Memory B cell (primary cell): Measurements from ENCODE around the gene LHX3.

Experiments used
- ATAC-seq: fragments of 150-1000 bp; cut with Tn5 transposase; 2 replicates; pipeline ENCODE4 v1.10.0; 2021; ENCODE audit warnings: low read depth, mild to moderate bottlenecking, moderate library complexity
- DNase-seq, 2 donors: peaks; one replicate each; pipeline ENCODE4 v3.0.0; 2022; ENCODE audit warnings: low spot score in 2 of 2
- H3K27ac Mint-ChIP-seq: one replicate; pipeline ENCODE4 v1.8.0; 2022; ENCODE audit warnings: mild to moderate bottlenecking, moderate library complexity, mixed read lengths
- H3K27me3 Mint-ChIP-seq: one replicate; pipeline ENCODE4 v1.8.0; 2022; ENCODE audit warnings: mixed read lengths
- H3K36me3 Mint-ChIP-seq: one replicate; pipeline ENCODE4 v1.8.0; 2022; ENCODE audit warnings: mild to moderate bottlenecking, mixed read lengths
- H3K4me1 Mint-ChIP-seq: one replicate; pipeline ENCODE4 v1.8.0; 2022; ENCODE audit warnings: mixed read lengths
- H3K4me3 Mint-ChIP-seq: one replicate; pipeline ENCODE4 v1.8.0; 2022; ENCODE audit warnings: mild to moderate bottlenecking, moderate library complexity, mixed read lengths
- H3K9me3 Mint-ChIP-seq: one replicate; pipeline ENCODE4 v1.8.0; 2022; ENCODE audit warnings: mixed read lengths

The LHX3 gene

GRCh38 chr9:136245219-136246150 is 40.6 kb upstream of the LHX3 start, which contains the start of gene QSOX2:
QSOX2 (minus strand) TSS chr9:136245812; CDS start chr9:136245803, 9 bp downstream.
- Mint-ChIP-seq H3K4me1 (peaks cover 33% of the 10 kb centered on the region), H3K27me3 (no peaks in the 10 kb centered on the region), H3K36me3 (peaks cover 10% of the 10 kb centered on the region), H3K4me3 (peak within 1 kb of the TSS; percentile 97), H3K9me3 (no peaks in the 10 kb centered on the region), H3K27ac (peak within 1 kb of the TSS; percentile 90)
- ATAC-seq: peak; percentile 73
- peak; percentile 75 to 80 for DNase-seq

GRCh38 chr9:136244969-136245218 is 40.0 kb upstream of the LHX3 start:
- no peaks in the 10 kb centered on the region for H3K27me3 Mint-ChIP-seq
- no peak for DNase-seq
- peaks cover 35% of the 10 kb centered on the region for H3K4me1 Mint-ChIP-seq
- H3K4me3 Mint-ChIP-seq: peak overlapping the region; percentile 97
- H3K36me3 Mint-ChIP-seq: peaks cover 10% of the 10 kb centered on the region
- H3K9me3 Mint-ChIP-seq: no peaks in the 10 kb centered on the region
- peak overlapping the region; percentile 90 for H3K27ac Mint-ChIP-seq
- ATAC-seq: no peak

- Mint-ChIP-seq H3K4me1 (peaks cover 40% of the 10 kb centered on the region), H3K36me3 (peaks cover 10% of the 10 kb centered on the region)
These were observed 39.4 kb upstream of the LHX3 start for GRCh38 chr9:136244122-136244968.

GRCh38 chr9:136243631-136244030 is 38.7 kb upstream of the LHX3 start:
- peaks cover 10% of the 10 kb centered on the region for H3K36me3 Mint-ChIP-seq
- no peak for ATAC-seq
- H3K27ac Mint-ChIP-seq: peak overlapping the region; percentile 90
- peak overlapping the region; percentile 97 for H3K4me3 Mint-ChIP-seq
- H3K4me1 Mint-ChIP-seq: peaks cover 46% of the 10 kb centered on the region
- H3K27me3 Mint-ChIP-seq: no peaks in the 10 kb centered on the region
- H3K9me3 Mint-ChIP-seq: no peaks in the 10 kb centered on the region
- no peak for DNase-seq

More at GRCh38 chr9:136244122-136244968, 39.4 kb upstream of the LHX3 start:
- peak; percentile 37 to 49 for DNase-seq
- peak overlapping the region; percentile 90 for H3K27ac Mint-ChIP-seq
- ATAC-seq: peak; percentile 53
- H3K9me3 Mint-ChIP-seq: no peaks in the 10 kb centered on the region
- no peaks in the 10 kb centered on the region for H3K27me3 Mint-ChIP-seq
- peak overlapping the region; percentile 97 for H3K4me3 Mint-ChIP-seq

- Mint-ChIP-seq H3K9me3 (no peaks in the 10 kb centered on the region), H3K4me3 (peak overlapping the region; percentile 97), H3K27me3 (no peaks in the 10 kb centered on the region), H3K36me3 (peaks cover 10% of the 10 kb centered on the region), H3K27ac (peak overlapping the region; percentile 90), H3K4me1 (peaks cover 52% of the 10 kb centered on the region)
- no peak for DNase-seq
- no peak for ATAC-seq
These were observed 38.1 kb upstream of the LHX3 start for GRCh38 chr9:136242918-136243525.

- H3K27me3 Mint-ChIP-seq: no peaks in the 10 kb centered on the region
- DNase-seq (no peak), ATAC-seq (no peak)
- H3K4me1 Mint-ChIP-seq: peaks cover 57% of the 10 kb centered on the region
- peak overlapping the region; percentile 66 for H3K4me3 Mint-ChIP-seq
- peak overlapping the region; percentile 20 for H3K27ac Mint-ChIP-seq
- peaks cover 10% of the 10 kb centered on the region for H3K36me3 Mint-ChIP-seq
- no peaks in the 10 kb centered on the region for H3K9me3 Mint-ChIP-seq
These were observed 37.3 kb upstream of the LHX3 start for GRCh38 chr9:136242248-136242647.

- Mint-ChIP-seq H3K27ac (peak overlapping the region; percentile 20), H3K36me3 (peaks cover 10% of the 10 kb centered on the region), H3K9me3 (no peaks in the 10 kb centered on the region), H3K4me3 (peak overlapping the region; percentile 66), H3K27me3 (no peaks in the 10 kb centered on the region), H3K4me1 (peaks cover 57% of the 10 kb centered on the region)
- no peak for DNase-seq
- ATAC-seq: no peak
These were observed 36.6 kb upstream of the LHX3 start for GRCh38 chr9:136241542-136241941.

GRCh38 chr9:136240941-136241340 is 36.0 kb upstream of the LHX3 start:
- peaks cover 57% of the 10 kb centered on the region for H3K4me1 Mint-ChIP-seq
- no peaks in the 10 kb centered on the region for H3K9me3 Mint-ChIP-seq
- no peaks in the 10 kb centered on the region for H3K27me3 Mint-ChIP-seq
- H3K36me3 Mint-ChIP-seq: peaks cover 10% of the 10 kb centered on the region
- DNase-seq: no peak
- H3K4me3 Mint-ChIP-seq: peak overlapping the region; percentile 66
- peak overlapping the region; percentile 20 for H3K27ac Mint-ChIP-seq
- no peak for ATAC-seq

- Mint-ChIP-seq H3K4me1 (peaks cover 63% of the 10 kb centered on the region), H3K36me3 (peaks cover 13% of the 10 kb centered on the region), H3K4me3 (peak overlapping the region; percentile 75), H3K27ac (peak overlapping the region; percentile 88), H3K9me3 (no peaks in the 10 kb centered on the region), H3K27me3 (no peaks in the 10 kb centered on the region)
- DNase-seq: peak; percentile 56 to 73
- ATAC-seq: peak; percentile 87
These were observed 35.0 kb upstream of the LHX3 start for GRCh38 chr9:136239983-136240330.

GRCh38 chr9:136239135-136239982 is 34.4 kb upstream of the LHX3 start:
- no peaks in the 10 kb centered on the region for H3K27me3 Mint-ChIP-seq
- H3K27ac Mint-ChIP-seq: peak overlapping the region; percentile 88
- H3K36me3 Mint-ChIP-seq: peaks cover 16% of the 10 kb centered on the region
- H3K9me3 Mint-ChIP-seq: no peaks in the 10 kb centered on the region
- peak overlapping the region; percentile 75 for H3K4me3 Mint-ChIP-seq
- DNase-seq (no peak), ATAC-seq (no peak)
- peaks cover 63% of the 10 kb centered on the region for H3K4me1 Mint-ChIP-seq

- peak overlapping the region; percentile 88 for H3K27ac Mint-ChIP-seq
These were observed 33.4 kb upstream of the LHX3 start for GRCh38 chr9:136238342-136238732.

GRCh38 chr9:136237486-136238341 is 32.8 kb upstream of the LHX3 start:
- Mint-ChIP-seq H3K36me3 (peaks cover 24% of the 10 kb centered on the region), H3K9me3 (no peaks in the 10 kb centered on the region), H3K27ac (peak overlapping the region; percentile 88), H3K4me3 (peak overlapping the region; percentile 75), H3K27me3 (no peaks in the 10 kb centered on the region), H3K4me1 (peaks cover 60% of the 10 kb centered on the region)
- no peak for DNase-seq
- no peak for ATAC-seq

More at GRCh38 chr9:136238342-136238732, 33.4 kb upstream of the LHX3 start:
- peak overlapping the region; percentile 75 for H3K4me3 Mint-ChIP-seq
- no peak for DNase-seq
- peaks cover 63% of the 10 kb centered on the region for H3K4me1 Mint-ChIP-seq
- no peaks in the 10 kb centered on the region for H3K9me3 Mint-ChIP-seq
- H3K36me3 Mint-ChIP-seq: peaks cover 20% of the 10 kb centered on the region
- ATAC-seq: no peak
- no peaks in the 10 kb centered on the region for H3K27me3 Mint-ChIP-seq
